ENCODE data around the gene GGT5. TPM values are rescaled to one million over a fixed set of nuclear protein-coding genes. Genes with fewer than 3 reads are reported as not detected.

The GGT5 gene
- total and polyA plus RNA-seq, 2 of the 13 experiments (the other 11 are each of a cell fraction or from before 2014, with no cell fraction given): 0.69 to 3.1 TPM

DNA sequence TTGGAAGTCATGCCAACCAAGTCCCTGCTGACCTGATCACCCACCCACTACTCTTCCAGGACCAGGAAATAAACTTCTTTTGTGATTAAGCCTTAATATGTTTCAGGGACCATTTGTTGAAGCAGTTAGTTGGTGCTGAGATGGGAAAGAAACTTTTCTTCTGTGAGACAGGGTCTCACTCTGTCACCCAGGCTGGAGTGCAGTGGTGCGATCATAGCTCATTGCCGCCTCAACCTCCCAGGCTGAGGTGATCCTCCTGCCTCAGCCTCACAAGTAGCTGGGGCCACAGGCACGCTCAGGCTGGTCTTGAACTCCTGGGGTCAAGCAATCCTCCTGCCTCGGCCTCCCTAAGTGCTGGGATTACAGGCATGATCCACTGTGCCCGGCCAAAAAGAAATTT is 53.0 kb downstream of the GGT5 start:
- H3K79me2 ChIP-seq (ENCODE audit: insufficient read depth, low read length): no peaks in the 10 kb centered on the region
- DNase-seq (ENCODE audit: low spot score) (no peak), ATAC-seq (no peak), FAIRE-seq (no peak)
- no peak overlapping the region for H3K4me2 ChIP-seq (ENCODE audit: low read depth, low read length)
- H3K4me3 ChIP-seq (replicated peaks in 1 of 3; ENCODE audit: insufficient read depth in 1 of 3, low read depth in 2 of 3, low read length in 3 of 3): no peak overlapping the region
- ChIA-PET CTCF (ENCODE audit: low intra/inter-chr PET ratio, low total read pairs) (interaction anchor here (3.5 kb wide), 1 partner anchor 56 kb away, joined by 61 read pairs; no protein-coding TSS in a partner anchor), POLR2A (interaction anchor here (1.3 kb wide), 1 partner anchor 11 kb away, joined by 3 read pairs; the partner anchor contains the start of gene SUSD2)
- H3K9me3 ChIP-seq (ENCODE audit: low read length): no peaks in the 10 kb centered on the region
- BruUV-seq (replicated peaks): no TSS peak
- in situ Hi-C loops (cut with HindIII; ENCODE audit: extremely low pct_ligation_motif_present, low pct_unique_long_range_greater_than_20kb): no loop called here
- H3K9ac ChIP-seq (ENCODE audit: insufficient read depth, low read depth, low read length): no peak overlapping the region
- intact Hi-C loops (cut with micrococcal nuclease; ENCODE audit: unreplicated experiment): no loop called here
- H3K4me1 ChIP-seq (ENCODE audit: insufficient read depth, low read length): peaks cover 42% of the 10 kb centered on the region
- 93% methylated on average over 5 of the region's 5 CpGs for WGBS (ENCODE audit: low lambda C conversion rate)
- TF ChIP-seq, protein P1, sequence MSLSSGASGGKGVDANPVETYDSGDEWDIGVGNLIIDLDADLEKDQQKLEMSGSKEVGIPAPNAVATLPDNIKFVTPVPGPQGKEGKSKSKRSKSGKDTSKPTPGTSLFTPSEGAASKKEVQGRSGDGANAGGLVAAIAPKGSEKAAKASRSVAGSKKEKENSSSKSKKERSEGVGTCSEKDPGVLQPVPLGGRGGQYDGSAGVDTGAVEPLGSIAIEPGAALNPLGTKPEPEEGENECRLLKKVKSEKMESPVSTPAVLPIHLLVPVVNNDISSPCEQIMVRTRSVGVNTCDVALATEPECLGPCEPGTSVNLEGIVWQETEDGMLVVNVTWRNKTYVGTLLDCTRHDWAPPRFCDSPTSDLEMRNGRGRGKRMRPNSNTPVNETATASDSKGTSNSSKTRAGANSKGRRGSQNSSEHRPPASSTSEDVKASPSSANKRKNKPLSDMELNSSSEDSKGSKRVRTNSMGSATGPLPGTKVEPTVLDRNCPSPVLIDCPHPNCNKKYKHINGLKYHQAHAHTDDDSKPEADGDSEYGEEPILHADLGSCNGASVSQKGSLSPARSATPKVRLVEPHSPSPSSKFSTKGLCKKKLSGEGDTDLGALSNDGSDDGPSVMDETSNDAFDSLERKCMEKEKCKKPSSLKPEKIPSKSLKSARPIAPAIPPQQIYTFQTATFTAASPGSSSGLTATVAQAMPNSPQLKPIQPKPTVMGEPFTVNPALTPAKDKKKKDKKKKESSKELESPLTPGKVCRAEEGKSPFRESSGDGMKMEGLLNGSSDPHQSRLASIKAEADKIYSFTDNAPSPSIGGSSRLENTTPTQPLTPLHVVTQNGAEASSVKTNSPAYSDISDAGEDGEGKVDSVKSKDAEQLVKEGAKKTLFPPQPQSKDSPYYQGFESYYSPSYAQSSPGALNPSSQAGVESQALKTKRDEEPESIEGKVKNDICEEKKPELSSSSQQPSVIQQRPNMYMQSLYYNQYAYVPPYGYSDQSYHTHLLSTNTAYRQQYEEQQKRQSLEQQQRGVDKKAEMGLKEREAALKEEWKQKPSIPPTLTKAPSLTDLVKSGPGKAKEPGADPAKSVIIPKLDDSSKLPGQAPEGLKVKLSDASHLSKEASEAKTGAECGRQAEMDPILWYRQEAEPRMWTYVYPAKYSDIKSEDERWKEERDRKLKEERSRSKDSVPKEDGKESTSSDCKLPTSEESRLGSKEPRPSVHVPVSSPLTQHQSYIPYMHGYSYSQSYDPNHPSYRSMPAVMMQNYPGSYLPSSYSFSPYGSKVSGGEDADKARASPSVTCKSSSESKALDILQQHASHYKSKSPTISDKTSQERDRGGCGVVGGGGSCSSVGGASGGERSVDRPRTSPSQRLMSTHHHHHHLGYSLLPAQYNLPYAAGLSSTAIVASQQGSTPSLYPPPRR (CRISPR knock-in tag; IDR thresholded peaks at IDR 0.05; ENCODE audit: borderline replicate concordance): no peak
- no peak for TF ChIP-seq SRSF4 (IDR thresholded peaks at IDR 0.05; ENCODE audit: low read depth, low read length, poor library complexity, severe bottlenecking)
- no peak for TF ChIP-seq RFXANK (CRISPR knock-in tag; IDR thresholded peaks at IDR 0.05)
- no peaks in the 10 kb centered on the region for H4K20me1 ChIP-seq (ENCODE audit: insufficient read depth, low read length)
- no peaks in the 10 kb centered on the region for H3K36me3 ChIP-seq (replicated peaks in 1 of 2; ENCODE audit: control insufficient read depth in 1 of 2, insufficient read depth in 2 of 2, low read length in 2 of 2)
- no peaks in the 10 kb centered on the region for H3K27me3 ChIP-seq (ENCODE audit: control insufficient read depth in 1 of 2, insufficient read depth in 2 of 2, low read length in 2 of 2)
- no peak overlapping the region for H3K27ac ChIP-seq (ENCODE audit: extremely low read length, insufficient read depth, low read length)
- no peak overlapping the region for H2AFZ ChIP-seq (ENCODE audit: low read length)

Measured in HepG2 (cell line).